OCI-LY7 (cell line): Measurements from ENCODE around the gene PDZRN3. TPM values are rescaled to one million over a fixed set of nuclear protein-coding genes. Genes with fewer than 3 reads are reported as not detected.

ENCODE experiments used
- BruUV-seq: library from RNA; stranded (reverse); fragments of 400-500 nt; replicated peaks from 2 replicates; lab custom pipeline; 2021; lab: Mats Ljungman, UMichigan
- CTCF ChIA-PET: fragments of 300-600 bp; sonication (Branson Sonifier 250); formaldehyde crosslinking; loops from one replicate; lab custom pipeline; 2022; ENCODE audit warnings: antibody characterized with exemption; ENCODE audit not compliant: unreplicated experiment; lab: Charles Lee
- POLR2A ChIA-PET: fragments of 300-600 bp; sonication (Branson Sonifier 250); formaldehyde crosslinking; loops from one replicate; lab custom pipeline; 2022; ENCODE audit warnings: antibody characterized with exemption; lab: Charles Lee
- DNase-seq: peaks from one replicate; pipeline ENCODE4 v3.0.0-alpha.2; 2015; ENCODE audit warnings: low spot score
- H2AFZ ChIP-seq: fragments of 200-600 bp; sonication (generic), shearing (Covaris generic); 2 replicates; pipeline ENCODE4 v1.6.1; 2014; ENCODE audit warnings: mild to moderate bottlenecking, antibody characterized with exemption, low read length, moderate library complexity
- H3K27ac ChIP-seq: fragments of 200-600 bp; sonication (generic); 2 replicates; pipeline ENCODE4 v1.5.1; 2014; ENCODE audit warnings: mixed run types, low read depth, mild to moderate bottlenecking, moderate library complexity, low read length, inconsistent platforms; ENCODE audit not compliant: poor library complexity, severe bottlenecking
- H3K36me3 ChIP-seq: fragments of 200-600 bp; sonication (generic); 2 replicates; pipeline ENCODE4 v1.6.1; 2014; ENCODE audit warnings: mild to moderate bottlenecking, antibody characterized with exemption, low read length, moderate library complexity, mixed read lengths; ENCODE audit not compliant: insufficient read depth
- H3K4me1 ChIP-seq: fragments of 200-600 bp; sonication (generic); 2 replicates; pipeline ENCODE4 v1.5.1; 2014; ENCODE audit warnings: mild to moderate bottlenecking, low read length; ENCODE audit not compliant: insufficient read depth, poor library complexity, severe bottlenecking
- H3K4me2 ChIP-seq: fragments of 200-600 bp; sonication (generic); 2 replicates; pipeline ENCODE4 v1.6.1; 2014; ENCODE audit warnings: mild to moderate bottlenecking, low read length
- H3K4me3 ChIP-seq: fragments of 200-600 bp; sonication (generic); 2 replicates; pipeline ENCODE4 v1.5.1; 2014; ENCODE audit warnings: mild to moderate bottlenecking, low read depth, low read length; ENCODE audit not compliant: poor library complexity, severe bottlenecking
- H3K79me2 ChIP-seq: fragments of 200-600 bp; sonication (generic); 2 replicates; pipeline ENCODE4 v1.6.1; 2016; ENCODE audit warnings: low read depth, mild to moderate bottlenecking, low read length, moderate library complexity, mixed read lengths; ENCODE audit not compliant: insufficient read depth
- H3K9me2 ChIP-seq: fragments of 200-600 bp; sonication (generic); 2 replicates; pipeline ENCODE4 v1.6.1; 2016; ENCODE audit warnings: mild to moderate bottlenecking, low read length, mixed read lengths; ENCODE audit not compliant: insufficient read depth
- H3K9me3 ChIP-seq: fragments of 200-600 bp; sonication (generic); 2 replicates; pipeline ENCODE4 v1.6.1; 2014; ENCODE audit warnings: mild to moderate bottlenecking, mixed run types, low read length, mixed read lengths
- H4K20me1 ChIP-seq: fragments of 200-600 bp; sonication (generic); 2 replicates; pipeline ENCODE4 v1.6.1; 2014; ENCODE audit warnings: mild to moderate bottlenecking, antibody characterized with exemption, low read length, moderate library complexity, mixed read lengths; ENCODE audit not compliant: insufficient read depth
- CTCF ChIP-seq: fragments of 200-600 bp; sonication (generic); conservative IDR thresholded peaks from 2 replicates; pipeline ENCODE4 v1.5.1; 2014; ENCODE audit warnings: mild to moderate bottlenecking, antibody characterized with exemption, low read length, moderate library complexity, mixed read lengths
- EZH2phosphoT487 ChIP-seq: fragments of 200-600 bp; sonication (generic); IDR thresholded peaks from 2 replicates; pipeline ENCODE4 v1.6.1; 2018; ENCODE audit warnings: low read depth, borderline replicate concordance, mild to moderate bottlenecking, mixed run types, antibody characterized with exemption, low read length, moderate library complexity, mixed read lengths
- intact Hi-C: fragments of 100-400 bp; cut with micrococcal nuclease; formaldehyde crosslinking; loops from one replicate; pipeline ENCODE4 v1.10.0; 2022; ENCODE audit not compliant: unreplicated experiment
- total RNA-seq, 2 experiments: library from RNA; depleted of rRNA in 1 of 2; stranded (reverse); fragments of >200 nt in 1 of 2; shearing (Covaris generic) in 1 of 2; gene quantifications; 2 replicates each; pipeline ENCODE4 v1.2.3, GENCODE V29; 2014 to 2022

PDZRN3 gene
- total RNA-seq, 2 experiments from 2014 or later, result 0.95 TPM; not detected in 1

- intact Hi-C loops, result loop anchor here (5.0 to 10.0 kb wide), 2 partner anchors 146 to 563 kb away; no protein-coding TSS in a partner anchor
- CTCF ChIA-PET, result no interaction called here
These were observed 124.4 kb downstream of the PDZRN3 start for GRCh38 chr3:73500321-73500720.

GRCh38 chr3:73499787-73500186 lies 125.0 kb downstream of the PDZRN3 start:
- no peaks in the 10 kb centered on the region for H3K36me3 ChIP-seq
- intact Hi-C loops, result loop anchor here (5.0 to 10.0 kb wide), 2 partner anchors 145 to 562 kb away; no protein-coding TSS in a partner anchor
- POLR2A ChIA-PET, result interaction anchor here (1.3 to 1.5 kb wide), 3 partner anchors 10 to 55 kb away, joined by 4 to 5 read pairs (median 5); no protein-coding TSS in a partner anchor

More at GRCh38 chr3:73500321-73500720, 124.4 kb downstream of the PDZRN3 start:
- BruUV-seq, result no TSS peak
- Histone ChIP-seq H3K9me2 (no peaks in the 10 kb centered on the region), H3K79me2 (no peaks in the 10 kb centered on the region), H3K4me3 (no peak overlapping the region), H3K4me1 (no peaks in the 10 kb centered on the region), H2AFZ (no peak overlapping the region), H3K9me3 (no peaks in the 10 kb centered on the region), H3K36me3 (no peaks in the 10 kb centered on the region), H3K4me2 (no peak overlapping the region), H4K20me1 (no peaks in the 10 kb centered on the region), H3K27ac (no peak overlapping the region)
- POLR2A ChIA-PET, result interaction anchor here (1.3 to 1.5 kb wide), 3 partner anchors 10 to 56 kb away, joined by 4 to 5 read pairs (median 5); no protein-coding TSS in a partner anchor
- no peak for DNase-seq
- TF ChIP-seq EZH2phosphoT487, result no peak
- TF ChIP-seq CTCF, result no peak

More at GRCh38 chr3:73499787-73500186, 125.0 kb downstream of the PDZRN3 start:
- Histone ChIP-seq H3K27ac (no peak overlapping the region), H3K9me3 (no peaks in the 10 kb centered on the region), H3K4me1 (no peaks in the 10 kb centered on the region), H4K20me1 (no peaks in the 10 kb centered on the region), H2AFZ (no peak overlapping the region), H3K4me3 (no peak overlapping the region), H3K79me2 (no peaks in the 10 kb centered on the region), H3K4me2 (no peak overlapping the region), H3K9me2 (no peaks in the 10 kb centered on the region)
- CTCF ChIA-PET, result no interaction called here
- TF ChIP-seq CTCF, result no peak
- no peak for TF ChIP-seq EZH2phosphoT487
- DNase-seq, result no peak
- no TSS peak for BruUV-seq
